GM10266 (cell line): ENCODE data around the gene METTL17.

Source experiments
- DNase-seq: peaks from one replicate; pipeline ENCODE4 v3.0.0; 2012; ENCODE audit errors: extremely low spot score
- TF ChIP-seq, protein P1 (sequence below): IDR thresholded peaks from 2 replicates; pipeline ENCODE4 v1.5.1; 2012; ENCODE audit warnings: mild to moderate bottlenecking, low read depth; ENCODE audit not compliant: control insufficient read depth, insufficient read depth; ENCODE audit errors: missing control alignments

METTL17 gene

DNA sequence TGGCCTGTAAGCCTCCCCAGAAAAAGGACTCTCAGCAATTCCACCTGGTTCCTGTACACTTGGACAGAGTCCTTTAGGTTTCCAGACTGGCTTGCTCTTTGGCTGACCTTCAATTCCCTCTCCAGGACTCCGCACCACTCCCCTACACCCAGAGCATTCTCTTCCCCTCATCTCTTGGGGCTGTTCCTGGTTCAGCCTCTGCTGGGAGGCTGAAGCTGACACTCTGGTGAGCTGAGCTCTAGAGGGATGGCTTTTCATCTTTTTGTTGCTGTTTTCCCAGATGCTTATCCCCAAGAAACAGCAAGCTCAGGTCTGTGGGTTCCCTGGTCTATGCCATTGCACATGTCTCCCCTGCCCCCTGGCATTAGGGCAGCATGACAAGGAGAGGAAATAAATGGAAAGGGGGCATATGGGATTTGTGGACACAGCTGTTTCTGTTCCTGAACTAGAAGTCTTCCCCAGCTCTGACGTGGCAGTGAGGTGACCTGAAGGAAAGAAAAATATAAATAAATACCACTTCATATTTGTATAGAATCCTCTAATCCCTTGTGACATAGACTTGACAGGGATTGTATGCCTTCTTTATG, 53.7 kb downstream of the METTL17 start:
- TF ChIP-seq, protein P1, sequence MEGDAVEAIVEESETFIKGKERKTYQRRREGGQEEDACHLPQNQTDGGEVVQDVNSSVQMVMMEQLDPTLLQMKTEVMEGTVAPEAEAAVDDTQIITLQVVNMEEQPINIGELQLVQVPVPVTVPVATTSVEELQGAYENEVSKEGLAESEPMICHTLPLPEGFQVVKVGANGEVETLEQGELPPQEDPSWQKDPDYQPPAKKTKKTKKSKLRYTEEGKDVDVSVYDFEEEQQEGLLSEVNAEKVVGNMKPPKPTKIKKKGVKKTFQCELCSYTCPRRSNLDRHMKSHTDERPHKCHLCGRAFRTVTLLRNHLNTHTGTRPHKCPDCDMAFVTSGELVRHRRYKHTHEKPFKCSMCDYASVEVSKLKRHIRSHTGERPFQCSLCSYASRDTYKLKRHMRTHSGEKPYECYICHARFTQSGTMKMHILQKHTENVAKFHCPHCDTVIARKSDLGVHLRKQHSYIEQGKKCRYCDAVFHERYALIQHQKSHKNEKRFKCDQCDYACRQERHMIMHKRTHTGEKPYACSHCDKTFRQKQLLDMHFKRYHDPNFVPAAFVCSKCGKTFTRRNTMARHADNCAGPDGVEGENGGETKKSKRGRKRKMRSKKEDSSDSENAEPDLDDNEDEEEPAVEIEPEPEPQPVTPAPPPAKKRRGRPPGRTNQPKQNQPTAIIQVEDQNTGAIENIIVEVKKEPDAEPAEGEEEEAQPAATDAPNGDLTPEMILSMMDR: no peak
- DNase-seq: no peak

DNA sequence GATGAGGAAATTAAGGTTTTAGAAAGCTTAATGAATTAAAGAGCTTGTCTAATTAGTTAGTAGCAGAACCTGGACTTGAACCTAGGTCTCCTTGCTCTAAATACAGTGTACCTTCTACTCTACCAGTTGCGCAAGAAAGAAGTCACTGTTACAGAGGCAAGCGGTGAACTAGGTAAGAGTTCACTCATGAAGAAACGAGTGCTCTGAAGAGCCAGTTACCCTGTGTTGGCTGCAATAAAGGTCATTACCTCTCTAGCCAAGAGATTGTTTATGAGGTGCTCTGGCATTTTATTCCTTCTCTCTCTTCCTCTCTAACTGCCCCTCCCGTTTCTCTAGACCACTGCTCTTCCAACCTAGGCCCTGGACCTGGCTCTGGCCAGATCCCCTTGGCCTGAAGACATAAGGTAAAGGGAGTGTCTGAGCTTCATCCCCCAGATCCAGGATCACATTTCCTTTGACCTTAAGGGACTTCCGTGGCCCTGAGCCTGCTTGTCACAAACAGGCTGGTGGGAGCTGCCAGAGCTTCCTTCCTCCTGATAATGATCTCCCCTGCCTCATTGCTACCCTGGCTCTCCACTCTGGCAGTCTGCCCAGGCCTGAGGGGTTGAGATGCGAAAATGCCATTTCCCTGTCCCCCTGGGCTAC, 54.3 kb downstream of the METTL17 start:
- TF ChIP-seq, protein P1: no peak
- DNase-seq: no peak
